HCT116 (cell line): ENCODE results near the gene NAALADL2. TPM values are rescaled to one million over a fixed set of nuclear protein-coding genes. Genes with fewer than 3 reads are reported as not detected.

Experiments
- ATAC-seq: fragments of 200-7000 bp; cut with Tn5 transposase; 2 replicates; pipeline ENCODE4 v1.9.1; 2020; ENCODE audit warnings: mild to moderate bottlenecking, moderate library complexity
- BruUV-seq: library from RNA; stranded (reverse); fragments of 400-500 nt; replicated peaks from 2 replicates; lab custom pipeline; 2021; lab: Mats Ljungman, UMichigan
- CTCF ChIA-PET: fragments of 300-600 bp; sonication (Branson Sonifier 250); formaldehyde crosslinking; loops from one replicate; lab custom pipeline; 2021; ENCODE audit warnings: antibody characterized with exemption; lab: Charles Lee
- POLR2A ChIA-PET: fragments of 300-600, 350-600 bp; sonication (Branson Sonifier 250); formaldehyde crosslinking; loops from one replicate; lab custom pipeline; 2021; ENCODE audit warnings: antibody characterized with exemption; lab: Charles Lee
- RAD21 ChIA-PET, 2 experiments: fragments of 300-600 bp; sonication (Branson Sonifier 250); formaldehyde crosslinking; loops; one replicate each; lab custom pipeline; 2023; ENCODE audit warnings: low total read pairs in 2 of 2; ENCODE audit not compliant: uncharacterized antibody in 2 of 2, unreplicated experiment in 2 of 2, low non-redundant PET in 1 of 2; lab: Charles Lee
- DNase-seq: peaks from one replicate; pipeline ENCODE4 v3.0.0-alpha.2; 2010; ENCODE audit warnings: low read depth, low spot score
- H2AFZ ChIP-seq: fragments of 200-600 bp; shearing (Covaris generic), sonication (generic); 2 replicates; pipeline ENCODE4 v1.6.1; 2017; ENCODE audit warnings: low read depth, mixed run types, mixed read lengths, antibody characterized with exemption, low read length; ENCODE audit not compliant: poor library complexity, severe bottlenecking
- H3K27ac ChIP-seq: 2 replicates; pipeline ENCODE4 v1.5.1; 2012; ENCODE audit warnings: low read depth, low read length
- H3K27me3 ChIP-seq: fragments of 200-600 bp; sonication (generic); 2 replicates; pipeline ENCODE4 v1.6.1; 2016; ENCODE audit warnings: mixed run types, low read length, mixed read lengths; ENCODE audit not compliant: insufficient read depth
- H3K36me3 ChIP-seq, 2 experiments: fragments of 200-500 bp in 1 of 2; fragments of 200-600 bp in 1 of 2; sonication (Bioruptor generic) in 1 of 2; sonication (generic) in 1 of 2; 2 replicates each; pipeline versions ENCODE4 v1.5.1 to v1.6.1; 2014 to 2016; ENCODE audit warnings: low read length in 2 of 2, inconsistent platforms in 1 of 2, mixed read lengths in 1 of 2, mixed run types in 1 of 2; ENCODE audit not compliant: insufficient read depth in 2 of 2, control insufficient read depth in 1 of 2
- H3K4me1 ChIP-seq, 2 experiments: fragments of 200-600 bp in 1 of 2; sonication (generic) in 1 of 2; 2 replicates each; pipeline versions ENCODE4 v1.5.1 to v1.6.1; 2012 to 2017; ENCODE audit warnings: low read length in 2 of 2, inconsistent platforms in 1 of 2, mild to moderate bottlenecking in 1 of 2, mixed read lengths in 1 of 2, mixed run types in 1 of 2, moderate library complexity in 1 of 2; ENCODE audit not compliant: insufficient read depth in 2 of 2, control insufficient read depth in 1 of 2
- H3K4me2 ChIP-seq: fragments of 200-600 bp; sonication (generic); 2 replicates; pipeline ENCODE4 v1.6.1; 2017; ENCODE audit warnings: mixed run types, low read length, mixed read lengths
- H3K4me3 ChIP-seq, 2 experiments: fragments of 200-600 bp in 1 of 2; sonication (generic) in 1 of 2; replicated peaks in 1 of 2; 2 replicates each; pipeline ENCODE4 v1.5.1; 2011 to 2016; ENCODE audit warnings: low read length in 2 of 2, control low read depth in 1 of 2, low read depth in 1 of 2, mild to moderate bottlenecking in 1 of 2, mixed read lengths in 1 of 2, mixed run types in 1 of 2
- H3K79me2 ChIP-seq: fragments of 200-600 bp; sonication (generic); 2 replicates; pipeline ENCODE4 v1.6.1; 2017; ENCODE audit warnings: mild to moderate bottlenecking, mixed run types, low read length, moderate library complexity, mixed read lengths; ENCODE audit not compliant: insufficient read depth
- H3K9ac ChIP-seq: fragments of 200-600 bp; sonication (generic); 2 replicates; pipeline ENCODE4 v1.6.1; 2016; ENCODE audit warnings: low read length, mixed read lengths
- H3K9me2 ChIP-seq: fragments of 200-600 bp; sonication (generic), shearing (Covaris generic); 2 replicates; pipeline ENCODE4 v1.6.1; 2017; ENCODE audit warnings: mixed run types, mild to moderate bottlenecking, moderate library complexity; ENCODE audit not compliant: insufficient read depth
- H3K9me3 ChIP-seq, 2 experiments: fragments of 200-500 bp in 1 of 2; fragments of 200-600 bp in 1 of 2; sonication (Bioruptor generic) in 1 of 2; sonication (generic) in 1 of 2; 2 replicates each; pipeline ENCODE4 v1.6.1; 2014 to 2017; ENCODE audit warnings: low read length in 2 of 2, mixed read lengths in 2 of 2, inconsistent platforms in 1 of 2, low read depth in 1 of 2, mild to moderate bottlenecking in 1 of 2, mixed run types in 1 of 2, moderate library complexity in 1 of 2; ENCODE audit not compliant: control insufficient read depth in 1 of 2, insufficient read depth in 1 of 2
- H4K20me1 ChIP-seq: fragments of 200-600 bp; sonication (generic), shearing (Covaris generic); 2 replicates; pipeline ENCODE4 v1.6.1; 2017; ENCODE audit warnings: mixed run types, mild to moderate bottlenecking, moderate library complexity; ENCODE audit not compliant: insufficient read depth
- CBX3 ChIP-seq: IDR thresholded peaks from 2 replicates; pipeline ENCODE4 v1.6.1; 2012; ENCODE audit warnings: low read depth
- CEBPB ChIP-seq: IDR thresholded peaks from 2 replicates; pipeline ENCODE4 v1.6.1; 2012; ENCODE audit warnings: low read depth
- EGR1 ChIP-seq: IDR thresholded peaks from 2 replicates; pipeline ENCODE4 v1.6.1; 2012; ENCODE audit warnings: low read depth
- ELF1 ChIP-seq: IDR thresholded peaks from 2 replicates; pipeline ENCODE4 v1.6.1; 2012; ENCODE audit warnings: low read depth, borderline replicate concordance
- RAD21 ChIP-seq: IDR thresholded peaks from 2 replicates; pipeline ENCODE4 v1.6.1; 2012; ENCODE audit warnings: low read depth, mild to moderate bottlenecking
- TCF7L2 ChIP-seq: IDR thresholded peaks from 2 replicates; pipeline ENCODE4 v1.7.0; 2011; ENCODE audit warnings: borderline replicate concordance, inconsistent platforms; ENCODE audit not compliant: insufficient read depth, insufficient read length; ENCODE audit errors: extremely low read depth
- intact Hi-C: fragments of 100-400 bp; cut with micrococcal nuclease; formaldehyde crosslinking; loops from 2 replicates; pipeline ENCODE4 v1.10.0; 2022
- total RNA-seq: library from RNA; stranded (reverse); gene quantifications from one replicate; pipeline ENCODE4 v1.2.1, GENCODE V29; 2021; ENCODE audit not compliant: unreplicated experiment
- TF ChIP-seq, protein P1 (sequence below): IDR thresholded peaks from 2 replicates; pipeline ENCODE4 v1.6.1; 2012; ENCODE audit warnings: low read depth

Gene NAALADL2
- total RNA-seq, 1 experiment from 2014 or later, result 2.9 TPM

DNA sequence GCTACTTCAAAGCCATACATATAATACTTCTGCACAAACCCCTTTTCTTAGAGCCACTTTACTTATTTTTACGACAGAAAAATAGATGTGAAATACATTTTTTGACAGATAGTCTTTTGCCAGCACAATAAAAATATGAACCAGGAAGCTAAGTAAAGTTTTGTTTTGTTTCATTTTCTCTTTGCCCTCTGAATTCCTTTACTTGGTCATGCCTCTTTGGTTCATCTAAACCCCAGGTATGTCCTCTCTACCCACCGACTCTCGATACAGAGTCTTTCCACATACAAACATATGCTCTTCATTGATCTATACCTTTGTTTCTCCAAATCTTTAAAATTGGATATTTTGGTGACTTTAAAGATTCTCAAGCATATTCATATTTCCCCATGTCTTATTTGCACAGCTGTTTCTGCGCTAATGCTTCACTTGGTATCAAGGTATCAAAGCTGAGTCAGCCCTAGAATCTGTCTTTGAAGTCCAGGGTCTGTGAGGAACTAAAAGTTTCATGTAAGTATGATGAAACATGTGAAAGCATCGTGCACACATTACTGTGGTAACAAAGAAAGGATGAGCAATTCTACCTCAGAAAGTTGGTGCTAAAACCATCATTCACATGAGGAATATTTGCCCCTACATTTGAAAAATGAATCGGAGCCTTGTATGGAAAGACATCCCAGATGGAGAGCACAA, 845.4 kb downstream of the NAALADL2 start:
- POLR2A ChIA-PET, result no interaction called here
- H3K36me3 ChIP-seq, result no peaks in the 10 kb centered on the region
- TF ChIP-seq, protein P1, sequence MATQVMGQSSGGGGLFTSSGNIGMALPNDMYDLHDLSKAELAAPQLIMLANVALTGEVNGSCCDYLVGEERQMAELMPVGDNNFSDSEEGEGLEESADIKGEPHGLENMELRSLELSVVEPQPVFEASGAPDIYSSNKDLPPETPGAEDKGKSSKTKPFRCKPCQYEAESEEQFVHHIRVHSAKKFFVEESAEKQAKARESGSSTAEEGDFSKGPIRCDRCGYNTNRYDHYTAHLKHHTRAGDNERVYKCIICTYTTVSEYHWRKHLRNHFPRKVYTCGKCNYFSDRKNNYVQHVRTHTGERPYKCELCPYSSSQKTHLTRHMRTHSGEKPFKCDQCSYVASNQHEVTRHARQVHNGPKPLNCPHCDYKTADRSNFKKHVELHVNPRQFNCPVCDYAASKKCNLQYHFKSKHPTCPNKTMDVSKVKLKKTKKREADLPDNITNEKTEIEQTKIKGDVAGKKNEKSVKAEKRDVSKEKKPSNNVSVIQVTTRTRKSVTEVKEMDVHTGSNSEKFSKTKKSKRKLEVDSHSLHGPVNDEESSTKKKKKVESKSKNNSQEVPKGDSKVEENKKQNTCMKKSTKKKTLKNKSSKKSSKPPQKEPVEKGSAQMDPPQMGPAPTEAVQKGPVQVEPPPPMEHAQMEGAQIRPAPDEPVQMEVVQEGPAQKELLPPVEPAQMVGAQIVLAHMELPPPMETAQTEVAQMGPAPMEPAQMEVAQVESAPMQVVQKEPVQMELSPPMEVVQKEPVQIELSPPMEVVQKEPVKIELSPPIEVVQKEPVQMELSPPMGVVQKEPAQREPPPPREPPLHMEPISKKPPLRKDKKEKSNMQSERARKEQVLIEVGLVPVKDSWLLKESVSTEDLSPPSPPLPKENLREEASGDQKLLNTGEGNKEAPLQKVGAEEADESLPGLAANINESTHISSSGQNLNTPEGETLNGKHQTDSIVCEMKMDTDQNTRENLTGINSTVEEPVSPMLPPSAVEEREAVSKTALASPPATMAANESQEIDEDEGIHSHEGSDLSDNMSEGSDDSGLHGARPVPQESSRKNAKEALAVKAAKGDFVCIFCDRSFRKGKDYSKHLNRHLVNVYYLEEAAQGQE, result no peak
- TF ChIP-seq, all 23 proteins: peak for 0
- Histone ChIP-seq H3K27me3 (no peaks in the 10 kb centered on the region), H3K27ac (no peak overlapping the region), H2AFZ (no peak overlapping the region), H3K79me2 (no peaks in the 10 kb centered on the region), H3K9me2 (no peaks in the 10 kb centered on the region), H3K9me3 (no peaks in the 10 kb centered on the region), H3K9ac (no peak overlapping the region), H3K4me2 (no peak overlapping the region), H3K4me1 (no peaks in the 10 kb centered on the region), H3K4me3 (no peak overlapping the region), H4K20me1 (no peaks in the 10 kb centered on the region)
- intact Hi-C loops, result no loop called here
- RAD21 ChIA-PET, result no interaction called here
- CTCF ChIA-PET, result interaction anchor here (1.2 kb wide), 1 partner anchor 558 kb away, joined by 3 read pairs; no protein-coding TSS in a partner anchor
- DNase-seq, result no peak
- no peak for ATAC-seq
- BruUV-seq, result no TSS peak

DNA sequence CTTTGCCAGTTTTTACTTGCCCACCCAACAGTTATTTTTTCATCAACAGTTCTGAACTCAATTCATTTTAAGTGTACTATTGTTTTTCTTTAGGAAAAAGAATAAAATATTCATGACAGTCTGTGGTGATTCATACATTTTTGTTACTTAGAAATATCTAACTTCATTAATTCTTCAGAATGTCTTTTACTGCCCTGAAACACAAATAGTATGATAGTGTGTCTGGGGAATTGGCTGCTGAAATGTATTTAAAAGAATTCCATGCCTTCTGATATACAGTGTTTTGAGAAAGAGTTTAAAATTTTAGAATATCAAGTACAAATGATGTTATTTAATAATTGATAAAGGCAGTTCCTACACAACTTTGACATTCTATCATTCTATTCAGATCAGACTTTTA, 854.1 kb downstream of the NAALADL2 start:
- H3K4me1 ChIP-seq, result no peaks in the 10 kb centered on the region
- CTCF ChIA-PET, result no interaction called here
- no peak overlapping the region for H3K27ac ChIP-seq
- H2AFZ ChIP-seq, result no peak overlapping the region
- DNase-seq, result no peak
- no peak overlapping the region for H3K4me2 ChIP-seq
- TF ChIP-seq TCF7L2 (no peak), CBX3 (no peak), RAD21 (no peak), EGR1 (no peak), CEBPB (no peak), ELF1 (no peak)
- TF ChIP-seq, protein P1, result no peak
- TF ChIP-seq, all 23 proteins: peak for 0
- H3K9me2 ChIP-seq, result no peaks in the 10 kb centered on the region
- no peak for ATAC-seq
- no peaks in the 10 kb centered on the region for H3K9me3 ChIP-seq
- ChIA-PET RAD21 (no interaction called here), POLR2A (no interaction called here)
- H3K79me2 ChIP-seq, result no peaks in the 10 kb centered on the region; the same call in 1 of the 2 replicates
- H3K27me3 ChIP-seq, result no peaks in the 10 kb centered on the region
- intact Hi-C loops, result no loop called here
- BruUV-seq, result no TSS peak
- no peaks in the 10 kb centered on the region for H4K20me1 ChIP-seq
- no peak overlapping the region for H3K9ac ChIP-seq
- no peaks in the 10 kb centered on the region for H3K36me3 ChIP-seq
- no peak overlapping the region for H3K4me3 ChIP-seq
